Mesenchymal stem cell (in vitro differentiated cells and primary cell): ENCODE measurements around the gene ANKS1A.

Experiments used
- DNase-seq: peaks from one replicate; pipeline ENCODE4 v3.0.0-alpha.2; 2013
- H2AFZ ChIP-seq: one replicate; pipeline ENCODE4 v1.6.1; 2013; ENCODE audit warnings: low read depth, mild to moderate bottlenecking, control low read depth, inconsistent platforms, low read length, moderate library complexity
- H2AK5ac ChIP-seq: 2 replicates; pipeline ENCODE4 v1.6.1; 2013; ENCODE audit warnings: low read length, moderate library complexity, mild to moderate bottlenecking, inconsistent platforms; ENCODE audit not compliant: severe bottlenecking
- H2BK120ac ChIP-seq: one replicate; pipeline ENCODE4 v1.6.1; 2013; ENCODE audit warnings: low read depth, mild to moderate bottlenecking, inconsistent platforms, low read length, moderate library complexity
- H2BK12ac ChIP-seq, 2 experiments: one replicate each; pipeline ENCODE4 v1.6.1; 2013; ENCODE audit warnings: inconsistent platforms in 2 of 2, low read length in 2 of 2, mild to moderate bottlenecking in 2 of 2, moderate library complexity in 2 of 2, control low read depth in 1 of 2
- H2BK15ac ChIP-seq: one replicate; pipeline ENCODE4 v1.6.1; 2013; ENCODE audit warnings: mild to moderate bottlenecking, low read depth, inconsistent platforms; ENCODE audit not compliant: poor library complexity, severe bottlenecking
- H2BK5ac ChIP-seq: 2 replicates; pipeline ENCODE4 v1.6.1; 2013; ENCODE audit warnings: low read depth, mild to moderate bottlenecking, low read length, control low read depth, inconsistent platforms; ENCODE audit not compliant: poor library complexity, severe bottlenecking
- H3K14ac ChIP-seq, 2 experiments: one replicate each; pipeline ENCODE4 v1.6.1; 2013; ENCODE audit warnings: inconsistent platforms in 2 of 2, low read length in 2 of 2, control low read depth in 1 of 2, mild to moderate bottlenecking in 1 of 2, moderate library complexity in 1 of 2
- H3K18ac ChIP-seq, 2 experiments: one replicate each; pipeline ENCODE4 v1.6.1; 2013; ENCODE audit warnings: inconsistent platforms in 2 of 2, low read length in 2 of 2, control low read depth in 1 of 2, low read depth in 1 of 2, mild to moderate bottlenecking in 1 of 2
- H3K23ac ChIP-seq, 2 experiments: one replicate each; pipeline ENCODE4 v1.6.1; 2013; ENCODE audit warnings: inconsistent platforms in 2 of 2, low read length in 2 of 2, mild to moderate bottlenecking in 2 of 2, moderate library complexity in 2 of 2, control low read depth in 1 of 2
- H3K27ac ChIP-seq: 2 replicates; pipeline ENCODE4 v1.5.1; 2013; ENCODE audit warnings: mild to moderate bottlenecking, moderate library complexity, low read length, control low read depth, inconsistent platforms; ENCODE audit not compliant: poor library complexity, severe bottlenecking
- H3K27me3 ChIP-seq, 2 experiments: 2 replicates each; pipeline versions ENCODE4 v1.6.1 to v1.7.0; 2013; ENCODE audit warnings: low read length in 2 of 2, mild to moderate bottlenecking in 2 of 2, moderate library complexity in 2 of 2, control low read depth in 1 of 2, inconsistent platforms in 1 of 2; ENCODE audit not compliant: control insufficient read depth in 1 of 2, insufficient read depth in 1 of 2
- H3K36me3 ChIP-seq, 2 experiments: 2 replicates each; pipeline versions ENCODE4 v1.6.1 to v1.7.0; 2013; ENCODE audit warnings: low read length in 2 of 2, control low read depth in 1 of 2, inconsistent platforms in 1 of 2, low read depth in 1 of 2, mild to moderate bottlenecking in 1 of 2; ENCODE audit not compliant: insufficient read depth in 2 of 2, control insufficient read depth in 1 of 2
- H3K4ac ChIP-seq, 2 experiments: one replicate each; pipeline ENCODE4 v1.6.1; 2013; ENCODE audit warnings: inconsistent platforms in 2 of 2, low read length in 2 of 2, mild to moderate bottlenecking in 2 of 2, moderate library complexity in 2 of 2, control low read depth in 1 of 2, low read depth in 1 of 2
- H3K4me1 ChIP-seq: 2 replicates; pipeline ENCODE4 v1.6.1; 2013; ENCODE audit warnings: low read depth, low read length, control low read depth; ENCODE audit not compliant: control insufficient read depth, insufficient read depth
- H3K4me2 ChIP-seq: 2 replicates; pipeline ENCODE4 v1.6.1; 2013; ENCODE audit warnings: low read length, mild to moderate bottlenecking, inconsistent platforms; ENCODE audit not compliant: poor library complexity, severe bottlenecking
- H3K4me3 ChIP-seq, 2 experiments: 2 replicates each; pipeline versions ENCODE4 v1.5.1 to v1.7.0; 2013; ENCODE audit warnings: low read length in 2 of 2, mild to moderate bottlenecking in 2 of 2, control low read depth in 1 of 2, low read depth in 1 of 2; ENCODE audit not compliant: insufficient read depth in 1 of 2
- H3K79me1 ChIP-seq: replicated peaks from 2 replicates; pipeline ENCODE4 v1.6.1; 2013; ENCODE audit warnings: mild to moderate bottlenecking, control low read depth, low read length, inconsistent platforms; ENCODE audit not compliant: poor library complexity, severe bottlenecking
- H3K9ac ChIP-seq: 2 replicates; pipeline ENCODE4 v1.7.0; 2013; ENCODE audit warnings: mild to moderate bottlenecking, low read length, moderate library complexity
- H3K9me3 ChIP-seq: 2 replicates; pipeline ENCODE4 v1.7.0; 2013; ENCODE audit warnings: mild to moderate bottlenecking, low read length; ENCODE audit not compliant: control insufficient read depth
- H4K8ac ChIP-seq: one replicate; pipeline ENCODE4 v1.6.1; 2013; ENCODE audit warnings: inconsistent platforms, mild to moderate bottlenecking, low read length, moderate library complexity
- H4K91ac ChIP-seq: one replicate; pipeline ENCODE4 v1.6.1; 2013; ENCODE audit warnings: mild to moderate bottlenecking, low read length, inconsistent platforms
- WGBS: methylation state at CpG from one replicate; pipeline ENCODE4 v1.1.7; 2013; ENCODE audit warnings: mixed read lengths; 5-methylcytosine and 5-hydroxymethylcytosine counted together

ANKS1A gene

DNA sequence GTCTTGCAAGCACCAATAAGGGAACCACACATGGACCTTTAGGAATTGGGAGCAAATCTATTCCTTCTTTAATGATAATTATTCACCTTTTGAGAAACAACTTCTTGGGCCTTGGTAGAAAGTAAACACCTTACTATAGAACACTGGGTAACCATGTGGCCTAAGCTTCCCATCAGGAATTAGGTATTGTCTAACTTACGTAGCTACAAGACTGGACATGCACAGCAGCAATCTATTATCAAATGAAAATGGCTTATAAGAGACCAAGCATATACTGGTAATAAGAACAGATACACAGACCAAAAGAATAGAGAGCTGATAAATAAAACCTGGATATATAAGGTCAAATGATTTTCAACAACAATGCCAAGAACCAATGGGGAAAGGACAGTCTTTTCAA, 235.3 kb downstream of the ANKS1A start:
- Histone ChIP-seq H4K91ac (no peak overlapping the region), H2AFZ (no peak overlapping the region), H3K36me3 (no peaks in the 10 kb centered on the region), H3K9me3 (peaks cover 2% of the 10 kb centered on the region), H2BK15ac (no peak overlapping the region), H3K27me3 (no peaks in the 10 kb centered on the region), H2BK120ac (no peak overlapping the region), H3K23ac (no peak overlapping the region), H3K4me2 (no peak overlapping the region), H3K79me1 (no peaks in the 10 kb centered on the region), H3K4ac (no peak overlapping the region), H2BK5ac (no peak overlapping the region), H2AK5ac (no peak overlapping the region), H3K4me3 (no peak overlapping the region), H3K14ac (no peak overlapping the region), H3K9ac (no peak overlapping the region), H3K27ac (no peak overlapping the region), H3K4me1 (peaks cover 3% of the 10 kb centered on the region), H3K18ac (no peak overlapping the region), H4K8ac (no peak overlapping the region), H2BK12ac (no peak overlapping the region)
- no CpG with 5 or more reads among the region's 1 CpG for WGBS
- no peak for DNase-seq

GRCh38 chr6:35128042-35128441, 239.0 kb downstream of the ANKS1A start:
- no peak overlapping the region for H3K27ac ChIP-seq
- no peak overlapping the region for H3K23ac ChIP-seq
- no peak overlapping the region for H4K8ac ChIP-seq
- no peak for DNase-seq
- no peak overlapping the region for H2BK15ac ChIP-seq
- no peaks in the 10 kb centered on the region for H3K36me3 ChIP-seq
- peaks cover under 1% of the 10 kb centered on the region for H3K9me3 ChIP-seq
- no peak overlapping the region for H3K4ac ChIP-seq
- H2BK12ac ChIP-seq: no peak overlapping the region
- H3K79me1 ChIP-seq: no peaks in the 10 kb centered on the region
- H3K18ac ChIP-seq: no peak overlapping the region
- WGBS: 82% methylated on average over 4 of the region's 4 CpGs
- no peak overlapping the region for H2AFZ ChIP-seq
- peaks cover 3% of the 10 kb centered on the region for H3K4me1 ChIP-seq
- H3K14ac ChIP-seq: no peak overlapping the region
- H3K4me3 ChIP-seq: no peak overlapping the region
- H4K91ac ChIP-seq: no peak overlapping the region
- H3K27me3 ChIP-seq: no peaks in the 10 kb centered on the region
- H2BK120ac ChIP-seq: no peak overlapping the region
- H2AK5ac ChIP-seq: no peak overlapping the region
- H3K9ac ChIP-seq: no peak overlapping the region
- H3K4me2 ChIP-seq: no peak overlapping the region
- no peak overlapping the region for H2BK5ac ChIP-seq

DNA sequence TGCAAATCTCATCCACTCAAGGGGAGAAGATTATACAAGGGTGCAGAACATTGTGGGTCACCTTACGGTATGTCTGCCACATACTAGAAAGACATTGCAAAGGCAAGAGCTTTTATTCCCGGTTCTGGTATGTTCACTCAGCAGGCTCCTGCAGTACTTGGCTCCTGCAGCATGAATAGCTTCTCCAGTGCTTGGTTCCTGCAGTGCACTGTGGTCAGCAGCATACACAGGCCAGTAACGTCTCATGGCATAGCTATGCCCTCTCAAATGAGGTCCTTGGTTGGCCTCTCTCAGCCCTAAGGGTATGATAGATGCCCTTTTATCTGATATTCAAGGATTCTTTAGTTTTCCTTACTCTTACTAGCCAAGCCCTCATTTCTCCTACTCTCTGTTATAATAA, 239.4 kb downstream of the ANKS1A start:
- Histone ChIP-seq H3K23ac (no peak overlapping the region), H2BK12ac (no peak overlapping the region), H2AK5ac (no peak overlapping the region), H4K8ac (no peak overlapping the region), H2BK120ac (no peak overlapping the region), H3K4me3 (no peak overlapping the region), H3K14ac (no peak overlapping the region), H2BK15ac (no peak overlapping the region), H3K27me3 (no peaks in the 10 kb centered on the region), H3K4ac (no peak overlapping the region), H2AFZ (no peak overlapping the region), H3K4me1 (peaks cover 3% of the 10 kb centered on the region), H4K91ac (no peak overlapping the region), H3K9ac (no peak overlapping the region), H3K27ac (no peak overlapping the region), H3K4me2 (no peak overlapping the region), H3K18ac (no peak overlapping the region), H3K36me3 (no peaks in the 10 kb centered on the region), H3K79me1 (no peaks in the 10 kb centered on the region), H3K9me3 (no peaks in the 10 kb centered on the region), H2BK5ac (no peak overlapping the region)
- no peak for DNase-seq
- WGBS: 95% methylated on average over 2 of the region's 3 CpGs

DNA sequence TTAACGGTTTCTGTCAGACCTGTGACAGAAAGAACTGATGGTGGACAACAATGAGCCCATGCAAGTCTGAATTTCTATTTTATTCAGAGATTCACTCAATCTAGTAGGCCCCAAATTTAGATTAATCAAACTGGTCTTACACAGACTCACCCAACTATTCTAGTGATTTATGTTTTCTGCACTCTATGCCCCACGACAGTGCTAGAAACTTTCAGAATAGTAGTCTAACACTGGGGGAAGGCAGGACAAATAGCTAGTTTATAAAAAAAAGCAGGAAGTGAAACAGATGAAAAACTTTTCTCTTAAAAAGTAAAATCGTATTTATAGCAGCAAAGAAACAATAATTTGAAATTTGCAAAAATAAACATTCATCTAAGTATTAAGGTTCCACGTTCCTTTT, 247.1 kb downstream of the ANKS1A start:
- Histone ChIP-seq H2AK5ac (no peak overlapping the region), H3K14ac (no peak overlapping the region), H3K27ac (no peak overlapping the region), H3K27me3 (no peaks in the 10 kb centered on the region), H2BK12ac (no peak overlapping the region), H3K4ac (no peak overlapping the region), H3K4me3 (no peak overlapping the region), H2AFZ (no peak overlapping the region), H2BK15ac (no peak overlapping the region), H3K9me3 (no peaks in the 10 kb centered on the region), H3K36me3 (no peaks in the 10 kb centered on the region), H3K4me1 (no peaks in the 10 kb centered on the region), H3K9ac (no peak overlapping the region), H3K18ac (no peak overlapping the region), H2BK5ac (no peak overlapping the region), H3K4me2 (no peak overlapping the region), H2BK120ac (no peak overlapping the region), H3K23ac (no peak overlapping the region), H4K8ac (no peak overlapping the region), H4K91ac (no peak overlapping the region), H3K79me1 (no peaks in the 10 kb centered on the region)
- DNase-seq: no peak
- 80% methylated on average over 2 of the region's 4 CpGs for WGBS
